GM12872 (cell line): ENCODE results near the gene WDR46.

Experiments used
- TF ChIP-seq, protein P1 (sequence below): IDR thresholded peaks from 3 replicates; pipeline ENCODE4 v1.5.1; 2011; ENCODE audit warnings: low read depth, mild to moderate bottlenecking, low read length, moderate library complexity; ENCODE audit not compliant: insufficient read depth

Gene WDR46

DNA sequence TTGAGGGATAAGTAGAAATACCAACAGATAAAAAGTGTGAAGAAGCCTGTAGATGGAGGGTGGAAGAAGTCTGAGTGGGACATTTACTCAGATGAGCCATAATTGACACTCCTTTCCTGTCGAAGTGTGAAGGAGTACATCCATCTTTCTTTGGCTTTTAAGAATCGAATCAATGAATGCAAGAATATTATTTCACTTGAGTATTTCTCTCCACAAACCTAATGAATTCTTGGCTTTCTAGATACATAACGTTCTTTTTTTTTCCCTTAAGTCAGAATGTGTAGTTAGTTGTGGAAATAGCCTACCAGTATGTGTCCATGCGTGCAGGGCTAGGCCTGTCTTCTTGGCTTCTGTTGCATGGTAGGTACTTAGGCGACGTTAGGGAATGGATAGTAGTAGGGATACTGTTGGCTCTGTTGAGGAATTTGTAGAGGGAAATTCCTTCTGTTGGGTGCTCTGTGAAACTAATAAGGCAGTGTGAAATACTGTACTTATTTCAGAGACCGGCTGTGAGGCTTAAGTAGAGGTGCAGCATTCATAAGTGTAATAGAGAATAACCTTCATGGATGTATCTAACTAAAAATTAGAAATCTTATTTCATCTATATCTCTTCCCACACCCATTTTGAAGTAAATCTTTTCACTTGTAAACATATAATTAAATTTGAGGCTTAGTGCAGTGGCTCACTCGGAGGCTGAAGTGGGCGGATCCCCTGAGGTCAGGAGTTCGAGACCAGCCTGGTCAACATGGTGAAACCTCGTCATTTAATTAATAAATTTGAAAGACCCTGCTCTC, 15.7 kb downstream of the WDR46 start:
- TF ChIP-seq, protein P1, sequence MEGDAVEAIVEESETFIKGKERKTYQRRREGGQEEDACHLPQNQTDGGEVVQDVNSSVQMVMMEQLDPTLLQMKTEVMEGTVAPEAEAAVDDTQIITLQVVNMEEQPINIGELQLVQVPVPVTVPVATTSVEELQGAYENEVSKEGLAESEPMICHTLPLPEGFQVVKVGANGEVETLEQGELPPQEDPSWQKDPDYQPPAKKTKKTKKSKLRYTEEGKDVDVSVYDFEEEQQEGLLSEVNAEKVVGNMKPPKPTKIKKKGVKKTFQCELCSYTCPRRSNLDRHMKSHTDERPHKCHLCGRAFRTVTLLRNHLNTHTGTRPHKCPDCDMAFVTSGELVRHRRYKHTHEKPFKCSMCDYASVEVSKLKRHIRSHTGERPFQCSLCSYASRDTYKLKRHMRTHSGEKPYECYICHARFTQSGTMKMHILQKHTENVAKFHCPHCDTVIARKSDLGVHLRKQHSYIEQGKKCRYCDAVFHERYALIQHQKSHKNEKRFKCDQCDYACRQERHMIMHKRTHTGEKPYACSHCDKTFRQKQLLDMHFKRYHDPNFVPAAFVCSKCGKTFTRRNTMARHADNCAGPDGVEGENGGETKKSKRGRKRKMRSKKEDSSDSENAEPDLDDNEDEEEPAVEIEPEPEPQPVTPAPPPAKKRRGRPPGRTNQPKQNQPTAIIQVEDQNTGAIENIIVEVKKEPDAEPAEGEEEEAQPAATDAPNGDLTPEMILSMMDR = no peak

DNA sequence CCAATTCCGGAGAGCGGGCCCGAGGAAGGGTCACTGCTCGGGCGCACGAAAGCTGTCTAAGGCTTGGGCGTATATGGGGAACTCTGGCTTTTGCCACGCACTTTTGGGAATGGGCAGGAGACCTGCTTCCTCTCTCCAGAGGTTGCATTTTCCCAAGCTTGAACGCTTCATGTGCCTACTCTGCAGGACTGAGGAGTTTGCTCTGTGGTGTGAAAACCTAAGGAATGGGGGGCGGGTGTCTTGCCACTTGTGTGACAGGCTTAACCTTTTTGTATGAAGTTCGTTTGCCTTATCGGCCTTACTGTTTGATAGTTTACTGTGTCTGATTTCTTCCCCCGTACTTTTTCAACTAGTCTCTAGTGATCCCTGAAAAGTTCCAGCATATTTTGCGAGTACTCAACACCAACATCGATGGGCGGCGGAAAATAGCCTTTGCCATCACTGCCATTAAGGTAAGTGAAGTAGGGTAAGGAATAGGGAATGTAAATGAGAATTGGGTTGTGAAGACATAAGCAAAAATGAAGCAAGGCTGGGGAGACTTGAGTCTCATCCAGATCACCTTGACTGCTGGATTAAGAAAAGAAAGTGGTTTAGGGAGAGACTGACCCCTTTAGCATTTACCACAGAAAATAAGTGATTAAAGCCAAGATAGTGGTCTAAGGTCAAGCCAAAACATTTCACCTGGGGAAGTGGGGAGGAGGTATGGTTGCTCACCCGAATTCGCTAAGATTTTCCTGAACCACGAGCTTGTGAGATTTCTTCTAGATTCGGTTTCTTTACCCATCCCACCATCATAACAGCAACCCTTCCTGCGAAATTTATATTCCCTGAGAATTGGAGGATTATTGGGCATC, 16.5 kb downstream of the WDR46 start:
- TF ChIP-seq, protein P1 = no peak

DNA sequence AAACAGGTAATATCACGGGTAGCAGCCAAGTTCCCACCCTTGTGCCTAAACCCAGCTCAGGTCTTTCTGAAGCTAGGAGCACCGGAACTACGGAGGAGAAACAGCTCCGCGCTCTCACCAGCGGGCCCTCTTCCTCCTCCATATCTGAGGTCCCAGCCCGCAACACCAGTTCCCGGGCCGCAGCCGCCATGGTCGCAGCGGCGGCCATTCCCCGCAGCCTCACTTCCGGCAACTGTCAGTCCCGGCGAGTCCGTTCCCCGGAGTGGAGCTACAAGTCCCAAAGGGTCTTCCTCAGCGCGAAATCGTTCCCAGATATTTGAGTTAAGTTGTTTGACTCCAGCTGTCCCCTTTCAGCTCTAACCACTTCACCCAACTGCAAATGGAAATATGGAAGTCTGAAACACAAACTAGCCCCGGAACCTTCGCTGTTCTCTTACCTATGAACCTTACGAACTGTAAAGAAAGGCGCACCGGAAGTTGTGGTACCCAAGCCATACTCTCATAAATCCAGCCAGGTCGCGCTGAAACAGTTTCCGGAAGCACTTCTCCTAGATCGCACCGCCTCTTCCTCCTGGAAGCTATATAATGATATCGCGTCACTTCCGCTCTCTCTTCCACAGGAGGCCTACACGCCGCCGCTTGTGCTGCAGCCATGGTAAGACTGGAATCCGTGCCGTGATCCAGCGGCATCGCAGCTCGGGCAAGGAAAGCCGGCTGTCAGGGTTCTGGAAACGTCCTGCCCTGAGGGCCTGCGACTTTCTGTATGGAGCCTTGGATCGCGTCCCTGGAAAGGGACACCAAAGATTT, 17.4 kb downstream of the WDR46 start, which contains the start of the genes RPS18 and VPS52:
Gene RPS18, plus strand, starts transcription at position 608 of the 807 bp plus-strand sequence. Its CDS starts 45 bp downstream, at position 653.
Gene VPS52, minus strand, starts transcription at position 409 of the 807 bp plus-strand sequence. Its CDS starts 201 bp downstream, at position 208.
- TF ChIP-seq, protein P1 = no peak

DNA sequence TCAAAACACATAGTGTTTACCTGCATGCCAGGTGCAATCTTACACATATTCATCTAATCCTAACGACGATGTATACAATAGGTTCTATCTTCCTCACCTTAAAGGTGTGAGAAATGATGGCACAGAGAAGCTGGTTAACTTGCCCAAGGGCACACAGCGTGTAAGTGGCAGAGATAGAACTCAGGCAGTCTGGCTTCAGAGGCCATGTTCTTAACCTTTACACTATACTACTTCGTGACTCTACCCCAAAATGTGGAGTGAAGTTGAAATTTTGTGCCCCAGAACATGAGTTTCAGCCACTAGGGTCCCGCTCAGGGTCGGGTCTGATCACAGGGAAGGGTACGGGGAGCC, 17.9 kb downstream of the WDR46 start:
- TF ChIP-seq, protein P1 = no peak

DNA sequence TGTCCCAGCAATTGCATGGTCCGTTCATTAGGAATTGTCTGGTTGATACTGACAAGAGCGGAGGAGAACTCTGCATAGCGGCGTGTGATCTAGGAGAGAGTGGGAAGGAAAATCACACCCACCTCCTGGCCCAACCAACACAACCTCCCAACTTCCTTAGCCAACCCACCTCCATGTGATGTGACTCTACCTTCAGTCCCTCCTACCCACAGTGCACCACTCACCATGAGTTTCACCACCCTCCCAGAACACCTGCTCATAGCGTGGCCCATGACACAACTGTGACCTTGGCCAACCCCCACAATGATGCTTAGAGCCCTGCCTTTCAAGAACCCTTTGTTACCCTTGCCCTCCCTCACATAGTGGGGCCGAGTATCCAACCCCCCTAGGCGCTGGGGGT, 25.0 kb downstream of the WDR46 start:
- TF ChIP-seq, protein P1 = no peak

DNA sequence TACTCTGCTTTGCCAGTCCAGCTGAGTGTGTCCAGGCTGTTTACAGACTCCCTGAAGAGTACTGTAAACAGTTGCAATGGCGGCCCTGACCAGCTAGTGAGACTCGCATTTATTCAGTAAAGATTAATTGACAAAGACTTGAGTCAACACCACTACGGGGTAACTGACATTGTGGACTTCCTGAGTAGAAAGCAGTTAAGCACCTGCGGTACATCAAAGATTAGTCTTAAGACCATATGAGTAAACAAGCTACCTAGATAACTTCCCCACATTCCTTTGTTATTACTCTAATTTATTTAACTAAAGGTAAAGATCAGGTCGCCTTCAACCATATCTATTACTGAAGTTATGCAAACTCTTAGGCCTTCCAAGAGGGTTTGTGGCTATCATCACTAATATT, 30.0 kb downstream of the WDR46 start:
- TF ChIP-seq, protein P1 = no peak
